HL-60 (cell line): ENCODE results near the gene COLEC12.
A peak's percentile ranks its signal among the peaks of the same experiment; 100 is the strongest.

Source experiments
- DNase-seq, 2 experiments: peaks; one replicate each; pipeline ENCODE4 v3.0.0-alpha.2; 2010 to 2020; ENCODE audit warnings: low read depth in 1 of 2, low spot score in 1 of 2
- H3K27ac ChIP-seq: fragments of 250-450 bp; sonication (Bioruptor Pico); replicated peaks from 2 replicates; pipeline ENCODE4 v1.5.1; 2020; ENCODE audit warnings: mild to moderate bottlenecking, moderate library complexity
- H3K27me3 ChIP-seq: fragments of 250-450 bp; sonication (Bioruptor Pico); 2 replicates; pipeline ENCODE4 v1.5.1; 2021; ENCODE audit warnings: mild to moderate bottlenecking, moderate library complexity; ENCODE audit not compliant: insufficient read depth, poor library complexity, severe bottlenecking
- H3K4me3 ChIP-seq: replicated peaks from 2 replicates; pipeline ENCODE4 v1.5.1; 2011; ENCODE audit warnings: mild to moderate bottlenecking, control low read depth, low read length; ENCODE audit not compliant: insufficient read depth
- GABPA ChIP-seq: IDR thresholded peaks from 2 replicates; pipeline ENCODE4 v1.6.1; 2012; ENCODE audit warnings: low read depth
- POLR2AphosphoS5 ChIP-seq: IDR thresholded peaks from 2 replicates; pipeline ENCODE4 v1.6.1; 2012; ENCODE audit warnings: low read depth
- SPI1 ChIP-seq: IDR thresholded peaks from 2 replicates; pipeline ENCODE4 v1.6.1; 2012; ENCODE audit warnings: low read depth, mild to moderate bottlenecking, borderline replicate concordance
- TF ChIP-seq, protein P1 (sequence below): IDR thresholded peaks from one replicate; pipeline ENCODE4 v1.5.1; 2011; ENCODE audit warnings: low read length, control low read depth, inconsistent platforms; ENCODE audit not compliant: insufficient read depth
- TF ChIP-seq, protein P2 (sequence below): IDR thresholded peaks from 2 replicates; pipeline ENCODE4 v1.6.1; 2012; ENCODE audit warnings: low read depth; ENCODE audit not compliant: insufficient replicate concordance

COLEC12 gene

DNA sequence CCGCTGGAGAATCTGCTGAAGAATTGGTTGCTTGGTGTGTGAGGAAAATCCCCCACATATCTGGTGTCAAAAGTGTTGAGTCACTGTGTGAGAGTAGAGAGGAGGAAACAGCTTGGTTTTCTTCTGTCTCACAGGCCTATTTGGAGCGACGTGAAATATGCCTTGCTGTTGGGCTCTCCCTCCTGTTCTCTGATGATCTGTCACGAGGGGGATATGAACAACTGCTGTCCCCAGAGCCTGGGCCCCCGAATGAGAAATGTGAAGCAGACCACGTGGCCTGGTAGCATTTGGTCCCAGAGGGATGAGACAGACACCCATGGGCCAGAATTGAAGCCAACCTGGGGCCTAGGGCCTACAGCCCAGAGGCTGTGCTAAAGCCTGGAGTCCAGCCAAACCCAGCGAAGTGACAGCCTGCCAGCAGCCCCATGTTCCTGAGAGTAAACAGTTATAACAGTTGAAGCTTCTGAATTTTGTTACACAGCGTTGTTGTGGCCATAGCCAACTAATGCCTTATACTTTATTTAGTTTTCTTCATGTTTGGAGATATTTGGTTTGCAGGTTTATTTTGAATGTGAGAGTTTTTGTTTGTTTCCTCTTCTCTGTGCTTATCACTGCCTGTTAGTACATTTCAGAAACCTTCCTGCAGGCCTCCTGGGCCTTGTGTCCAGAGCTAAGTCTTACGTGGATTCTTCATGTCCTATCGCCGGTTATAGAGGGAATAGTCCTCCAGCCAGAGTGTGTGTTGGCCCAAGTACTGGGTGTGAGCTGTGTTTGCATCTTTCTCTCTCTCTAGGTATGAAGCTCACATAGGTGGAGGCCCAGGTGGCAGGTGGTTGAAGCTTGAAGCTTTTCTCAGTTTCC, 18.7 kb upstream of the COLEC12 start:
- H3K4me3 ChIP-seq: no peak overlapping the region
- peak overlapping the region; percentile 66 for H3K27ac ChIP-seq
- H3K27me3 ChIP-seq: no peaks in the 10 kb centered on the region
- DNase-seq: peak in 1 of 2 experiments; percentile 74
- peak; percentile 60 for TF ChIP-seq POLR2AphosphoS5
- TF ChIP-seq, protein P1, sequence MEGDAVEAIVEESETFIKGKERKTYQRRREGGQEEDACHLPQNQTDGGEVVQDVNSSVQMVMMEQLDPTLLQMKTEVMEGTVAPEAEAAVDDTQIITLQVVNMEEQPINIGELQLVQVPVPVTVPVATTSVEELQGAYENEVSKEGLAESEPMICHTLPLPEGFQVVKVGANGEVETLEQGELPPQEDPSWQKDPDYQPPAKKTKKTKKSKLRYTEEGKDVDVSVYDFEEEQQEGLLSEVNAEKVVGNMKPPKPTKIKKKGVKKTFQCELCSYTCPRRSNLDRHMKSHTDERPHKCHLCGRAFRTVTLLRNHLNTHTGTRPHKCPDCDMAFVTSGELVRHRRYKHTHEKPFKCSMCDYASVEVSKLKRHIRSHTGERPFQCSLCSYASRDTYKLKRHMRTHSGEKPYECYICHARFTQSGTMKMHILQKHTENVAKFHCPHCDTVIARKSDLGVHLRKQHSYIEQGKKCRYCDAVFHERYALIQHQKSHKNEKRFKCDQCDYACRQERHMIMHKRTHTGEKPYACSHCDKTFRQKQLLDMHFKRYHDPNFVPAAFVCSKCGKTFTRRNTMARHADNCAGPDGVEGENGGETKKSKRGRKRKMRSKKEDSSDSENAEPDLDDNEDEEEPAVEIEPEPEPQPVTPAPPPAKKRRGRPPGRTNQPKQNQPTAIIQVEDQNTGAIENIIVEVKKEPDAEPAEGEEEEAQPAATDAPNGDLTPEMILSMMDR: no peak

DNA sequence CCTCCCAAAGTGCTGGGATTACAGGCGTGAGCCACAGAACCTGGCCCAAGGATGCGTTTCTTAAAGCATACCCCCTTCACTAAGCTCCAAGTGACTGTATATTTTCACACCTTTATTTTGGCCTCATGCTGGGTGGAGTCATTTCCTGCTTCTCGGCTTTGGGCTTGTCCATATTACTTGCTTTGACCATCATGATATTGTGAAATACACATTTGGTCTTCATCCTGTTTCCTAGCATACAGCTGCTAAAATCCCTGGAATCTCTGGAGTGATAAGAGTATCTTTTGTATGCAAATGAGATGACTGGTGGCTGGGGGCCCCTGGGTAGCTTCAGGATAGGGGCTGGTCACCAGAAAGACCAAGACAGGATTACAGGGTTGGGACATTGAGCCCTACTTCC, 17.6 kb upstream of the COLEC12 start:
- Histone ChIP-seq H3K27me3 (no peaks in the 10 kb centered on the region), H3K27ac (no peak overlapping the region), H3K4me3 (no peak overlapping the region)
- TF ChIP-seq, protein P2, sequence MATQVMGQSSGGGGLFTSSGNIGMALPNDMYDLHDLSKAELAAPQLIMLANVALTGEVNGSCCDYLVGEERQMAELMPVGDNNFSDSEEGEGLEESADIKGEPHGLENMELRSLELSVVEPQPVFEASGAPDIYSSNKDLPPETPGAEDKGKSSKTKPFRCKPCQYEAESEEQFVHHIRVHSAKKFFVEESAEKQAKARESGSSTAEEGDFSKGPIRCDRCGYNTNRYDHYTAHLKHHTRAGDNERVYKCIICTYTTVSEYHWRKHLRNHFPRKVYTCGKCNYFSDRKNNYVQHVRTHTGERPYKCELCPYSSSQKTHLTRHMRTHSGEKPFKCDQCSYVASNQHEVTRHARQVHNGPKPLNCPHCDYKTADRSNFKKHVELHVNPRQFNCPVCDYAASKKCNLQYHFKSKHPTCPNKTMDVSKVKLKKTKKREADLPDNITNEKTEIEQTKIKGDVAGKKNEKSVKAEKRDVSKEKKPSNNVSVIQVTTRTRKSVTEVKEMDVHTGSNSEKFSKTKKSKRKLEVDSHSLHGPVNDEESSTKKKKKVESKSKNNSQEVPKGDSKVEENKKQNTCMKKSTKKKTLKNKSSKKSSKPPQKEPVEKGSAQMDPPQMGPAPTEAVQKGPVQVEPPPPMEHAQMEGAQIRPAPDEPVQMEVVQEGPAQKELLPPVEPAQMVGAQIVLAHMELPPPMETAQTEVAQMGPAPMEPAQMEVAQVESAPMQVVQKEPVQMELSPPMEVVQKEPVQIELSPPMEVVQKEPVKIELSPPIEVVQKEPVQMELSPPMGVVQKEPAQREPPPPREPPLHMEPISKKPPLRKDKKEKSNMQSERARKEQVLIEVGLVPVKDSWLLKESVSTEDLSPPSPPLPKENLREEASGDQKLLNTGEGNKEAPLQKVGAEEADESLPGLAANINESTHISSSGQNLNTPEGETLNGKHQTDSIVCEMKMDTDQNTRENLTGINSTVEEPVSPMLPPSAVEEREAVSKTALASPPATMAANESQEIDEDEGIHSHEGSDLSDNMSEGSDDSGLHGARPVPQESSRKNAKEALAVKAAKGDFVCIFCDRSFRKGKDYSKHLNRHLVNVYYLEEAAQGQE: no peak
- TF ChIP-seq SPI1 (no peak), POLR2AphosphoS5 (no peak), GABPA (no peak)
- TF ChIP-seq, protein P1: no peak
- DNase-seq: no peak

DNA sequence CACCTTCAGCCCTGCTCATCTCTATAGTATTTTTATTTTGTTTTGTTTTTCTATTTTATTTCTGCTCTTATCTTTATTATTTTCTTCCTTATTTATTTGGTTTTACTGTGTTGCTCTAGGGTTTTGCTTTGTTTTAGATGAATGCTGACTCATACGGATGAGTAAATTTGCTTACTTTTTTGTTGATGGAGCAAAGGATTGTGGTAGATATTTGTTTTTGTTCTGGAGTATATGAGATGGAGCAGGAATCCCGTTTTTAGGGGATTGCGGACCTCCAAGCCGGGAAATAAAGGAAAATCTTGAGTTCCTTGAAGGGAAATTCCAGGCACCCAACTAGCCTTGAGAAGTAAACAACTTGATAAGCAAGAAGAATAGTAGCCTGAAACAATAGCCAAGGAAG, 15.3 kb upstream of the COLEC12 start:
- TF ChIP-seq SPI1: no peak
- no peak overlapping the region for H3K27ac ChIP-seq
- H3K4me3 ChIP-seq: no peak overlapping the region
- H3K27me3 ChIP-seq: no peaks in the 10 kb centered on the region
- DNase-seq: no peak

- Histone ChIP-seq H3K27ac (no peak overlapping the region), H3K4me3 (no peak overlapping the region), H3K27me3 (no peaks in the 10 kb centered on the region)
- DNase-seq: no peak
- TF ChIP-seq SPI1 (no peak), POLR2AphosphoS5 (no peak), GABPA (no peak)
- TF ChIP-seq, protein P1: no peak
- TF ChIP-seq, protein P2: no peak
Measured at GRCh38 chr18:515156-515815, 14.8 kb upstream of the COLEC12 start.
